ENCODE data around the gene SHQ1.

SHQ1 gene

GRCh38 chr3:72836416-72836815 lies 11.8 kb downstream of the SHQ1 start:
- Histone ChIP-seq H3K36me3 (replicated peaks) (peaks cover 9% of the 10 kb centered on the region), H3K27me3 (ENCODE audit: low read depth) (no peaks in the 10 kb centered on the region), H3K4me3 (no peak overlapping the region), H3K9me3 (no peaks in the 10 kb centered on the region), H3K4me1 (peaks cover 13% of the 10 kb centered on the region)
- DNase-seq (ENCODE audit: low spot score in 2 of 2) = no peak
- in situ Hi-C loops (cut with MboI; ENCODE audit: low sequenced_read_pairs) = loop anchor here (25.0 kb wide), 1 partner anchor 1124 kb away; no protein-coding TSS in a partner anchor

- H3K4me3 ChIP-seq = no peak overlapping the region
- peaks cover 4% of the 10 kb centered on the region for H3K36me3 ChIP-seq (replicated peaks)
- no peaks in the 10 kb centered on the region for H3K27me3 ChIP-seq (ENCODE audit: low read depth)
- DNase-seq (ENCODE audit: low spot score in 2 of 2) = no peak
- no peaks in the 10 kb centered on the region for H3K9me3 ChIP-seq
- in situ Hi-C loops (cut with MboI; ENCODE audit: low sequenced_read_pairs) = loop anchor here (25.0 kb wide), 1 partner anchor 1118 kb away; no protein-coding TSS in a partner anchor
- H3K4me1 ChIP-seq = peaks cover 7% of the 10 kb centered on the region
Measured at GRCh38 chr3:72830452-72831223, 17.6 kb downstream of the SHQ1 start.

DNA sequence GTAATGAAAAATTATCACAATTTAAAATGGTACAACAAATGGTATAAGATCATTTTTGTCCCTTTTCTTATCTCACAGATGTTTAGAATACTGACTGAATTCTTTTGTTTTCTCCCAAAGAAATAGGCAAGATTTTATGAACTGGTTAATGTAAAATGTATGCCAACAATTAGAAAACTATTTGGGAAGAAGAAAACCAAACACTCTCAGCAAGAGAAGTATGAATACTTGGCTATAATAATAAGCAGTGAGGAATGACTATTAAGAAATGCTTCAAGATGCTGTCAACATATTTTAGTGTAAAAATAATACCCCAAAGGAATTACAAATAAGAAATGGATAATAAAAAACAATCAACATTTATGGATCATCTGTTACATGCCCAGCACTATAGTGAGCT lies 18.5 kb downstream of the SHQ1 start:
- no peaks in the 10 kb centered on the region for H3K27me3 ChIP-seq (ENCODE audit: low read depth)
- peaks cover 4% of the 10 kb centered on the region for H3K36me3 ChIP-seq (replicated peaks)
- no peaks in the 10 kb centered on the region for H3K9me3 ChIP-seq
- DNase-seq (ENCODE audit: low spot score in 2 of 2) = no peak
- H3K4me3 ChIP-seq = no peak overlapping the region
- in situ Hi-C loops (cut with MboI; ENCODE audit: low sequenced_read_pairs) = loop anchor here (10.0 to 25.0 kb wide), 2 partner anchors 165 to 1117 kb away; no protein-coding TSS in a partner anchor
- peaks cover 7% of the 10 kb centered on the region for H3K4me1 ChIP-seq

GRCh38 chr3:72821161-72821781 lies 27.0 kb downstream of the SHQ1 start:
- Histone ChIP-seq H3K4me3 (no peak overlapping the region), H3K4me1 (no peaks in the 10 kb centered on the region), H3K27me3 (ENCODE audit: low read depth) (no peaks in the 10 kb centered on the region), H3K36me3 (replicated peaks) (peaks cover 5% of the 10 kb centered on the region; the same call in 1 of the 2 replicates), H3K9me3 (no peaks in the 10 kb centered on the region)
- in situ Hi-C loops (cut with MboI; ENCODE audit: low sequenced_read_pairs) = loop anchor here (10.0 to 25.0 kb wide), 2 partner anchors 156 to 859 kb away; no protein-coding TSS in a partner anchor
- DNase-seq (ENCODE audit: low spot score in 2 of 2) = no peak

- Histone ChIP-seq H3K36me3 (replicated peaks) (peaks cover 5% of the 10 kb centered on the region; the same call in 1 of the 2 replicates), H3K4me3 (no peak overlapping the region), H3K9me3 (no peaks in the 10 kb centered on the region), H3K4me1 (no peaks in the 10 kb centered on the region), H3K27me3 (ENCODE audit: low read depth) (no peaks in the 10 kb centered on the region)
- DNase-seq (ENCODE audit: low spot score in 2 of 2) = no peak
- in situ Hi-C loops (cut with MboI; ENCODE audit: low sequenced_read_pairs) = loop anchor here (10.0 to 25.0 kb wide), 2 partner anchors 156 to 858 kb away; no protein-coding TSS in a partner anchor
Measured at GRCh38 chr3:72820415-72820814, 27.8 kb downstream of the SHQ1 start.

GRCh38 chr3:72818905-72819304 lies 29.3 kb downstream of the SHQ1 start:
- Histone ChIP-seq H3K9me3 (no peaks in the 10 kb centered on the region), H3K27me3 (ENCODE audit: low read depth) (no peaks in the 10 kb centered on the region), H3K36me3 (replicated peaks) (peaks cover 5% of the 10 kb centered on the region; the same call in 1 of the 2 replicates), H3K4me3 (no peak overlapping the region), H3K4me1 (no peaks in the 10 kb centered on the region)
- in situ Hi-C loops (cut with MboI; ENCODE audit: low sequenced_read_pairs) = loop anchor here (25.0 kb wide), 1 partner anchor 857 kb away; no protein-coding TSS in a partner anchor
- DNase-seq (ENCODE audit: low spot score in 2 of 2) = no peak

DNA sequence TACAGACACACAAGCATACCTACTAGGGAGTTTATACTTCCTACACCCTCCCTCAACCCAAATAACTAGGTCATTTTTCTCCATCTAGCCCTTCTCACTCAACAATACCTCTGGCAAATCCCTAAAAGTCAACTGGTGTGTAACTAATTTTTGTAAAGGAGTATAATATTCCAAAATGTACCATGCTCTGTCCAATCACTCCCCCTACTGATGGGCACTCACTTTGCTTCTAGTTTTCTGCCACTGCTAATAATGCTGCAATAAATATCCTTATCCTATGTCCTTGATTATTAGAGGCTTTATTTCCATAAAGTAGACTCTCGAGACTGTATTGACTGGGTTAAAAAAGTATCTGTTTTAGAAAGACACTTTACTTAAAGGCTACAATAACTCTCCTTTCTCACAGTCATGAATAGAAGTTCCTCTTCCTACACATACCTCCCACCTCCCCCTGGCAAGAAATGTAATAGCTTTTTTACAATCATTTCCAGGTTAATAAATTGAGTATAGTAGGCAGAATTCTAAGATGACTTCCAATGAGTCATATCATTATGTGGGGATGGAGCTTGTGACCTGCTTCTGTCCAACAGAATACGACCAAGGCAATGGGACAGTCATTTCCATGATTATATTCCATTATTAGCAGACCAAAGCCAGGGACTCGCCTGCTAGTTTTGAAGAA lies 30.0 kb downstream of the SHQ1 start:
- Histone ChIP-seq H3K4me1 (no peaks in the 10 kb centered on the region), H3K36me3 (replicated peaks) (no peaks in the 10 kb centered on the region), H3K4me3 (no peak overlapping the region), H3K27me3 (ENCODE audit: low read depth) (no peaks in the 10 kb centered on the region), H3K9me3 (no peaks in the 10 kb centered on the region)
- peak in 1 of 2 experiments; percentile 41 for DNase-seq (ENCODE audit: low spot score in 2 of 2)
- in situ Hi-C loops (cut with MboI; ENCODE audit: low sequenced_read_pairs) = loop anchor here (25.0 kb wide), 1 partner anchor 856 kb away; no protein-coding TSS in a partner anchor

- no peak for DNase-seq (ENCODE audit: low spot score in 2 of 2)
- Histone ChIP-seq H3K4me3 (no peak overlapping the region), H3K9me3 (no peaks in the 10 kb centered on the region), H3K27me3 (ENCODE audit: low read depth) (no peaks in the 10 kb centered on the region), H3K36me3 (replicated peaks) (no peaks in the 10 kb centered on the region), H3K4me1 (peaks cover 9% of the 10 kb centered on the region)
- in situ Hi-C loops (cut with MboI; ENCODE audit: low sequenced_read_pairs) = loop anchor here (25.0 kb wide), 1 partner anchor 855 kb away; no protein-coding TSS in a partner anchor
Measured at GRCh38 chr3:72816862-72817355, 31.3 kb downstream of the SHQ1 start.

DNA sequence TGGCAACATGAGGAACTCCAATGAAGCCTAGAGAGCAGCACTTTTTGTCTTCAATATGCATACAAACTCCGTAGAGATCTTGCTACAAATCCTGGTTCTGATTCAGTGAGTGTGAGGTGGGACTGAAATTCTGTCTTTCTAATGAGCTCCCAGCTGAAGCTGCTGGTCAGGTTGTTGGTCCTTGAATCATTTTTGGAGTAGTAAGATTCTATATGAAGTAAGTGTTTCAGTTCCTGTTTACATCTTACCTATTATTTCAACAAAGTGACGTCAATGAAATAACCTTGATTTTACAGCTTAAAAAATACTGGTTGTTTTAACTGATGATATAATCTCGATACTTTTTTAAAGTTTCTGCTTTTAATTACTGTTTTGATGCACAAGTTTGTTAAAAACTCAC lies 33.9 kb downstream of the SHQ1 start:
- H3K4me3 ChIP-seq = no peak overlapping the region
- H3K36me3 ChIP-seq (replicated peaks) = peaks cover 3% of the 10 kb centered on the region; the same call in 1 of the 2 replicates
- no peaks in the 10 kb centered on the region for H3K9me3 ChIP-seq
- in situ Hi-C loops (cut with MboI; ENCODE audit: low sequenced_read_pairs) = loop anchor here (25.0 kb wide), 1 partner anchor 852 kb away; no protein-coding TSS in a partner anchor
- H3K27me3 ChIP-seq (ENCODE audit: low read depth) = no peaks in the 10 kb centered on the region
- DNase-seq (ENCODE audit: low spot score in 2 of 2) = no peak
- H3K4me1 ChIP-seq = peaks cover 24% of the 10 kb centered on the region

DNA sequence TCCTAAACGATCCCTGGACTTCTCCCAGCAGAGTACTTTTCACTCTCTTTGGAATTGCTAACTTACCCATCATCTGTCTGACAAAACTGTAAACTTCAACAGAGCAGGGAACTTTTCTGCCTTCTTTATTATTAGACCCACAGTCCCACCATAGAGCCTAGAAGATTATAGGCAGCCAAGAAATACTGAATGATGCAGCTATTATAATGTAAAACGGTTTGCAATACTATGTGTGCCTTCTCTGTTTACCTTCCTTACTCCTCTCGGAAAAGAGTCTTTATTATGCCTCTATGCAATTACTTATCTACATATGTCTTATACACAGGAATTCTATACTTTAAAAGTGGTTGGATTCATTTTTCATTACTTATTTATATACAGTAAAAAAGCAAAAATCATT lies 36.0 kb downstream of the SHQ1 start:
- in situ Hi-C loops (cut with MboI; ENCODE audit: low sequenced_read_pairs) = loop anchor here (25.0 kb wide), 1 partner anchor 850 kb away; no protein-coding TSS in a partner anchor
- peak in 1 of 2 experiments; percentile 93 for DNase-seq (ENCODE audit: low spot score in 2 of 2)

GRCh38 chr3:72811571-72811970 lies 36.7 kb downstream of the SHQ1 start:
- no peaks in the 10 kb centered on the region for H3K9me3 ChIP-seq
- peak in 1 of 2 experiments; percentile 8 for DNase-seq (ENCODE audit: low spot score in 2 of 2)
- in situ Hi-C loops (cut with MboI; ENCODE audit: low sequenced_read_pairs) = loop anchor here (25.0 kb wide), 1 partner anchor 849 kb away; no protein-coding TSS in a partner anchor
- H3K4me3 ChIP-seq = no peak overlapping the region
- H3K36me3 ChIP-seq (replicated peaks) = peaks cover 3% of the 10 kb centered on the region; the same call in 1 of the 2 replicates
- H3K27me3 ChIP-seq (ENCODE audit: low read depth) = no peaks in the 10 kb centered on the region
- peaks cover 24% of the 10 kb centered on the region for H3K4me1 ChIP-seq

More for the DNA sequence above, 36.0 kb downstream of the SHQ1 start:
- H3K4me1 ChIP-seq = peaks cover 24% of the 10 kb centered on the region
- H3K27me3 ChIP-seq (ENCODE audit: low read depth) = no peaks in the 10 kb centered on the region
- peaks cover 3% of the 10 kb centered on the region; the same call in 1 of the 2 replicates for H3K36me3 ChIP-seq (replicated peaks)
- H3K9me3 ChIP-seq = no peaks in the 10 kb centered on the region
- no peak overlapping the region for H3K4me3 ChIP-seq

DNA sequence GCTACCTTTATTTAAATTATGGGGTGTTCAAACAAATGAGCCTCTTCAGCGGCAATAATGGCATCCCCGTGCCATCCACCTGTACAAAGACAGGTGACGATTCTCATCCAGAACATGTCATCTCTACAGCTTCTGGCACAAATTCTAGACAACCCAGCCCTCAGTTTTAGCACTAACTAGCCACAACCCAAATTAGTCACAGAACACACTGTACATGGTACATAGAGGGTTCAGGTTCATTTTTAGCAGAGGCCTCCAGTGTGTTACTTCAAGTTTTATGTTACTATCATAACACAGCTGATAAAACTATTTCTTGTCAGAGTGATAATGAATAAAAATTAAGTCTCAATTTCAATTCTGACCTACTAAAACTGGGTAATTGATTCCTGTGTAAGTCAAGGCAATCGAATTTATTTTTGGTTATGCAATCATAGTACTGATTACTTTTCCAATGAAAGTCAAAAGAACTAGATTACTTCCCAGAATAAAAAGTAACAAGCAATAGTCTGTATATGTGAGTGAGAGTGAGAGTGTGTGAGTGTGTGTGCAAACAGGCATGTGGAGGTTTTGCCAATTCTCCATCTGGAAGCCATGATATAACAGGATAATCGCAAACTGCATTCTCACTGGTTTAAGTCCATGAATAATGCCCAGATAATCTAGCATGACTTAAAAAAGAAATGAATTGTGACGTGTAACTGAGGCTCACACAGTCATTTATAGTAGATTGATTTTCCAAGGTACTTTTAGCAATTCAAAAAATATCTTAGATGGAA lies 37.4 kb downstream of the SHQ1 start:
- in situ Hi-C loops (cut with MboI; ENCODE audit: low sequenced_read_pairs) = loop anchor here (25.0 kb wide), 1 partner anchor 849 kb away; no protein-coding TSS in a partner anchor

More for the DNA sequence above, 37.4 kb downstream of the SHQ1 start:
- peaks cover 24% of the 10 kb centered on the region for H3K4me1 ChIP-seq
- peaks cover 3% of the 10 kb centered on the region; the same call in 1 of the 2 replicates for H3K36me3 ChIP-seq (replicated peaks)
- DNase-seq (ENCODE audit: low spot score in 2 of 2) = no peak
- no peaks in the 10 kb centered on the region for H3K27me3 ChIP-seq (ENCODE audit: low read depth)
- H3K9me3 ChIP-seq = no peaks in the 10 kb centered on the region
- H3K4me3 ChIP-seq = no peak overlapping the region

All from HAP-1 (cell line).